ENCODE measurements around the gene PLCB4.
A peak's percentile ranks its signal among the peaks of the same experiment; 100 is the strongest.

PLCB4 gene

GRCh38 chr20:9180481-9181257, 111.8 kb downstream of the PLCB4 start:
- no peak for DNase-seq

GRCh38 chr20:9185511-9185910, 116.6 kb downstream of the PLCB4 start:
- DNase-seq, result no peak

- no peak for DNase-seq
Measured at GRCh38 chr20:9186396-9186795, 117.5 kb downstream of the PLCB4 start.

GRCh38 chr20:9195031-9195430, 126.1 kb downstream of the PLCB4 start:
- DNase-seq, result no peak

GRCh38 chr20:9196110-9196509, 127.2 kb downstream of the PLCB4 start:
- no peak for DNase-seq

GRCh38 chr20:9198460-9198859, 129.6 kb downstream of the PLCB4 start:
- no peak for DNase-seq

GRCh38 chr20:9200196-9200595, 131.3 kb downstream of the PLCB4 start:
- DNase-seq, result no peak

- DNase-seq, result peak; percentile 34
Measured at GRCh38 chr20:9200620-9201019, 131.7 kb downstream of the PLCB4 start.

- DNase-seq, result no peak
Measured at GRCh38 chr20:9202420-9203080, 133.7 kb downstream of the PLCB4 start.

- no peak for DNase-seq
Measured at GRCh38 chr20:9203081-9203447, 134.2 kb downstream of the PLCB4 start.

- no peak for DNase-seq
Measured at GRCh38 chr20:9204979-9205378, 136.1 kb downstream of the PLCB4 start.

- DNase-seq, result no peak
Measured at GRCh38 chr20:9206486-9206885, 137.6 kb downstream of the PLCB4 start.

- DNase-seq, result no peak
Measured at GRCh38 chr20:9207253-9207652, 138.4 kb downstream of the PLCB4 start.

GRCh38 chr20:9210356-9210755, 141.5 kb downstream of the PLCB4 start:
- DNase-seq, result no peak

- peak; percentile 57 for DNase-seq
Measured at GRCh38 chr20:9211016-9211760, 142.3 kb downstream of the PLCB4 start.

- DNase-seq, result no peak
Measured at GRCh38 chr20:9212735-9213134, 143.8 kb downstream of the PLCB4 start.

- DNase-seq, result peak; percentile 30
Measured at GRCh38 chr20:9214685-9215084, 145.8 kb downstream of the PLCB4 start.

GRCh38 chr20:9215539-9215938, 146.7 kb downstream of the PLCB4 start:
- peak; percentile 47 for DNase-seq

GRCh38 chr20:9218531-9218961, 149.7 kb downstream of the PLCB4 start:
- no peak for DNase-seq

- DNase-seq, result no peak
Measured at GRCh38 chr20:9220874-9221547, 152.1 kb downstream of the PLCB4 start.

GRCh38 chr20:9223296-9223695, 154.4 kb downstream of the PLCB4 start:
- DNase-seq, result no peak

- no peak for DNase-seq
Measured at GRCh38 chr20:9225879-9226278, 157.0 kb downstream of the PLCB4 start.

- DNase-seq, result no peak
Measured at GRCh38 chr20:9227896-9228615, 159.2 kb downstream of the PLCB4 start.

All from hematopoietic multipotent progenitor cell treated with erythropoietin and hydrocortisone succinate and interleukin-3 and kit ligand, for 4 days (in vitro differentiated cells).